Stimulated activated CD8-positive, alpha-beta memory T cell treated with anti-CD3 and anti-CD28 coated beads, Interleukin-4, amount 100 ng/mL, for 24 hours (primary cell): ENCODE results near the gene TLL2.
"Not testable (repeated sequence)": the region's sequence is repeated elsewhere in the genome, so short reads cannot be mapped to it uniquely, and the experiment has no call there.

Experiments
- DNase-seq: peaks from one replicate; pipeline ENCODE4 v3.0.0-alpha.2; 2020; ENCODE audit warnings: low read depth

The TLL2 gene

DNA sequence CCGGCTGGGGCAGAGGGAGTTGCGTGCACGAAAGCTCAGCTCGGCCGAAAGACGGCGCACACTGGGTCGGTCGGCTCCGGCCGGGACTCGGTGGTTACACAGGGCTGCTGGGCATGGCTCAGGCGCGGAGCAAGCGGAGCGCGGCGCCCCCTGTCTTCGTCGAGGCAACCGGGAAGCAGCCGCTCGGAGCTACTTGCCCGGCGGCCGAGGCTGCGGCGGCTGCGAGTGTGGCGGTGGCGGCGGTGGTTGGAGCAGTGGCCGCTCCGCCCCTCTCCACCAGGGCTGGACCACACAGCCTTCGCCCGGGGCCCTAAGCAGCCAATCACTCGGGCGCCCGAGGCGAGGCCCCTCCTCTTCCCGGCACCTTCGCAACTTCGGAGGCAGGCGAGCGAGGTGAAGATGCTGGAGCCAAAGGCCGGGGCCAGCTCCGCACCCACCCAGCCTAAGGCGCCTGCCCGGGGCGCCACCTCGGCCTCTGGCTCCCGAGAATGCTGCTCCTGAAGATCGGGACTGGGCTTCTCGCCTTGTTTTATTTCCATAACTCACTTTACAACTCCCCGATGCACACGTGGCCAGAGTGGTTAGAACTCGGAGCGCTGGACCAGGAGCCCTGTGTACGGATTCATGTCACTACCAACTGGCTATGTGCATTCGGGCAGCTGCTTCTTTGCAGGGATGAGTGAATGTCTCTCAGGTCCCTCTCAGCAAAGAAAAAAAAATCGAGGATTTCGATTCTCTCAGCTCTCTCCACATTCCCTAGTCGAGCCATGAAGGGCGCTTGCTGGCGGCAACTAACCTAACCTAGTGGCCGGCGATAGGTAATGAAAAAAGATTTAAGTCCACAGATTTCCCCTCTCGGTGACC lies at the start of gene TLL2:
Gene TLL2 (minus strand): TSS at position 229 of the 864 bp plus-strand sequence. CDS start 241 bp downstream, outside the sequence.
- peak; percentile 51 for DNase-seq

DNA sequence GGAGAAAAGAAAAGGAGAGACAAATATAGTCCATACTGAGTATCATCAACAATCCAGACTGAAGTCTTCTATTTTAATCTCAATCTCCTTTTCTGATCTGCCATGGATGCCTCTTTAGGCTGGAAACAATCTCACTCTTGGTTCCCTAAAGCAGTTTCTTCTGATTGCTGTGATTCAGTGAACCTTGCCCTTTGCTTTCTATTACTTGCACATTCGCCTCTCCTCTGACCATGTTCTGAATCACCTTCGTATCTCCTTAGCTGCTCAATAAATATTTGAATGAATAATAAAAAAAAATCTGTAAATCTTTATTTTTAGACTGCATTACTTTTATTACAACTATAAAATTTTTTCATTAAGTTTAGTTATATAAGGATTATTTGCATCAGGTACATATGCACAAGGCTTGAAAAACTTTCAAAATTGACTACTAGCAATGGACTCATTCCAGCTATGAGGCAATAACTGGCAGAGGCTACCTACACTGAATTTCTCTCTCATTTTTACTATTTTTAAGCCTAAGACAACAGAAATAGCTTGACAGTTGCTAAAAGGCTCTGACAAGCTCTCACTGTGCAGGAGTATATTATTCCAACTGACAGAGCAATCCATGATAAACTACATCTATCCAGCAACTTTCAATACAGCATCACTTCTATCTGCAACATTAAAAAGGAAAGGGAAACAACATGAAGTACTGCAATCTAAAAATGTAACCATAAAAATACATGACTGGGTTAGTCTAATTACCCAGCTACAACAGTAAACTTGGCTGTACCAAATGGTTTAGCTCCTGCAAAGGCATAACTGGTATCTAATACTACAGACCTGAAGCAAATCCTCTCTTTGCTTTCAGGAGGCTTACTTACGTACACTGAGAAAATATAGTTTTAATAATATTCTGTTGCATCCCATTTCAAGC lies 47.5 kb upstream of the TLL2 start:
- no peak for DNase-seq

DNA sequence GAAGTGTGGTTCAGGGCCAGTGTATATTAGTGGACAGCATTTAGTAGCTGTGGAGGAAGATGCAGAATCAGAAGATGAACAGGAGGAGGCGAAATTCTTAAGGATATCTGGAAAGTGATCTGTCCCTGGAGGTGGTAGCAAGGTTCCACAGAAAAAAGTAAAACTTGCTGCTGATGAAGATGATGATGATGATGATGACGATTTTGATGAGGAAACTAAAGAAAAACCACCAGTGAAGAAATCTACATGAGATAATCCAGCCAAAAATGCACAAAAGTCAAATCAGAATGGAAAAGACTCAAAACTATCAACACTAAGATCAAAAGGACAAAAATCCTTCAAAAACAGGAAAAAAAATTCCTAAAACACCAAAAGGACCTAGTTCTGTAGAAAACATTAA lies 46.8 kb upstream of the TLL2 start:
- DNase-seq: no peak

DNA sequence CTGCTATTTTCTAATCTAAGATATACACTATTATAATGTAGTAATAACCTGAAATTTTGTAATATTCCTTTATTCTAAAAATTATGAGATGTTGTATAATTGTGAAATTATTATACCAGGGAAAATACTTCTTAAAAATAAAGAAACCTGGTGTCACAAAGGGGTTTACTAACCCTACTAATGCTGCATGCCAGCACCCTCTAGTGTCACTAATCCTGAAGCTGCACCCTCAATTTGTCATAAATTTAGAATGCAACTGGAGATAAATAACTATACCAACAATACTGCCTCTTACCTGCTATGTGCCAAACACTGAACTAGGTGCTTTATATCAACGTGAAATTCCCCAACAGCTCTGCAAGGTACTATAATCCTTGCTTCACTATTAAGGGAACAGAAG lies 42.3 kb upstream of the TLL2 start:
- DNase-seq: no peak

DNA sequence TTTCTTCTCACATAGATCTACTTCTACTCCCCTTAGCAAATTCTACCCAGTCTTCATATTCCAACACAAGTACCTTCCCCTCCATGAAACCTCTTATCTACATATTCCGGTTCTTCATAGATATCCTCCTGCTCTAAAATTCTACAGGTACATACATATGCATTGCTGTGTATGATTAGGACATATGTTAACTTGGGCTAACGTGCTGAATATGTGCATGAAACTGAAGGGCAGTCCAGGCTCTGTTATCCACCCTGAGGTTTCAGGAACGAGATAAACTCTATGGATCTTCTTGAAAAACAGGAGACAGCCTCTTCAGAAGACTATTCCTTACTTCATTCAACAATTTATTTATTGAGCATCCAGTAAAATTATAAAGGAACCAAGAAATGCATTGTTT lies 41.6 kb upstream of the TLL2 start:
- DNase-seq: no peak

DNA sequence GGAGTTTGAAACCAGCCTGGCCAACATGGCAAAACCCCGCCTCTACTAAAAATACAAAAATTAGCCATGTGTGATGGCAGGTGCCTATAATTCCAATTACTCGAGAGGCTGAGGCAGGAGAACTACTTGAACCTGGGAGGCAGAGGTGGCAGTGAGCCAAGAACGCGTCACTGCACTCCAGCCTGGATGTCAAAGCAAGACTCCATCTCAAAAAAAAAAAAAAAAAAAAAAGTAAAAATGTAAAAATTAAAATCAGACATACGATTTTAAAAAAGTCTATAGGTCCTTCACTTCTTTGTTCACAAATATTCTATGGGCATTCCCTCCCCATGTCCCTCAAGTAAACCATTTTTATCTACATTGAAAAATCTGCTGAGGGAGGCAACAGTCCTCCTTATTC lies 34.9 kb upstream of the TLL2 start:
- no peak for DNase-seq

DNA sequence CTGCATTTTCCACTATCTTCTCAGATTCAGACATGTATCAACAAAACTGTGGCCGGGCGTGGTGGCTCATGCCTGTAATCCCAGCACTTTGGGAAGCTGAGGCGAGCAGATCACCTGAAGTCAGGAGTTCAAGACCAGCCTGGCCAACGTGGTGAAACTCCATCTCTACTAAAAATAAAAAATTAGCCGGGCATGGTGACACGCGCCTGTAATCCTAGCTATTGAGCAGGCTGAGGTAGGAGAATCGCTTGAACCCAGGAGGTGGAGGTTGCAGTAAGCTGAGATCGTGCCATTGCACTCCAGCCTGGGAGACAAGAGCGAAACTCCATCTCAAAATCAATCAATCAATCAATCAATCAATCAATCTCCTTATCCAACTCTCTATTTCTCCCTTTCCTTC lies 31.8 kb upstream of the TLL2 start:
- DNase-seq: not testable (repeated sequence)

DNA sequence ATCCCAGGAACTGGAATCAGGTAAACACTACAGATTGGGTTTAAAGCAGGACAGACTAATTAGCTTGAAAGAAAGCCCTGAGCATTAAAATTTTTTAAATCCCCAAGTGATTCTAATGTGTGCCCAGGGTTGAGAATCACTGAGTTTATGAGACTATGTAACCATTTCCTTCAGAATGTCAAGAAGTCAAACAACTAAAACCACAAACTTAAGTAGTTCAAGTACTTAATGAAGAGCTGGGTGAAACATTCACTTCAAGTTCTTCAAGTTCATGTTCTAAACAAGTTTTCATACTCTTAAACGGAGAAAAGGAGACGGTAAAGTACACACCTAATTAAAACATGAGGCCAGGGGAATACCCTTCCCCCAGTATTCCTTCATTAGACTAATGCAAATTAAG lies 28.2 kb upstream of the TLL2 start:
- no peak for DNase-seq

DNA sequence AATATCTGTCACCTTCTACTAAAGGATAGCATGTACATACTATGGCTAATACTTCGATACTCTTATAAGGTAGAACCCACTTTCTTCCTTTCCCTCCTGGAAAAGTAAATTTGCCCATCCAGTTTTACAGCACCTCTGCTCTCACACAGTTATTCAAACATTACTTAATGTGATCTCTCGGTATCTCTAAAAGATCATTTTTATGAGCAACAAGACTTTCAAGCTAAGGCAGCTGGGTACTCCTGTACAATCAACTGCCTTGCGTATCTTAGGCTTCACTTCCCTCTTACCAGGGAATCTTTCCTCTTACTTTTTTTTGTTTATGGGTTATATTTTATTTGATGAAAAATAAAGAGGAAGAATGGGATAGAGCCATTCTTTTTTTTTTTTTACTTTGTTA lies 26.5 kb upstream of the TLL2 start:
- no peak for DNase-seq

DNA sequence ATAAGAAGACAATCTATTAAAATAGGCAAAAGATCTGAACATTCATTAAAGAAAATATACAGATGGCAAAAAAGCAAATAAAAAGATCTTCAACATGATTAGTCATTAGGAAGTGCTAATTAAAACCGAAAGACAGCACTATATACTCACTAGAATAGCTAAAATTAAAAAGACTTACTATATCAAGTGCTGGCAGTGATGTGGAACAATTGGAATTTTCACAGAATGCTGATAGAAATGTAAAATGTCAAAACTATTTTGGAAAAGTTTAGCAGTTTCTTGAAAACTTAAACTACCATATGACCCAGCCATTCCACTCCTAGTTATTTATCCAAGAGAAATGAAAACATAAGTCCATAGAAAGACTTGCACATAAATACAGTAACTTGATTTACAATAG lies 25.0 kb upstream of the TLL2 start:
- no peak for DNase-seq

DNA sequence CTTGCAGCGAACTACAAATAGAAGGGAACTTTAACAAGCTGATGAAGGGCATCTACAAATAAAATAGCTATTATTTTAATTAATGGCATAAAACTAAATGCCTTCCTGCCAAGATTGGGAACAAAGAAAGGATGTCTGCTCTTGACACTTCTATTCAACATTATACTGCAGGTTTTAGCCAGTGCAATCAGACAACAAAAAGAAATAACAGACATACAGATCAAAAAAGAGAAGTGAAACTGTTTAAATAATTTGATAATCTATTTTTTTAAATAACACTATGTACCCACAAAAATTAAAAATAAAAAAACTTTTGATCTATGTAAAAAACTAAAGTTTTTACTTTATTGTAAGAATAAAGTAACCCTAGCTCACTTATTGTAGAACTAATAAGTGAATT lies 22.4 kb upstream of the TLL2 start:
- no peak for DNase-seq

DNA sequence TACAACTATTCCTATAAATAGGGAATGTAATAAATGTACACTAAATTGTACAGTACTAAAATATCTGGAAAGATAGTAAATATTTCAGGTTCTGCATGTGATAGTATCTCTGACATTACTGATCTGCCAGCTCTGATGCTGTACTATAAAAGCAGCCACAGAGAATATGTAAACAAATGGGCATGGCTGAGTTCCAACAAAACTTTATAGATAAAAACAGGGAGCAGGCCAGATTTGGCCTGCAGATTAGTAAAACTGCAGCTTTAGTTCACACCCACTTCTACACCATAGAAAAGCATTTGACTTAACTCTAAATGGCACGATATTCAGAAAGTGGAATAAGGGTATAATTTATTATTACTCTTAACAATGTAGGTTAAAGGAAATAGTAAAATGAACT lies 18.8 kb upstream of the TLL2 start:
- no peak for DNase-seq

DNA sequence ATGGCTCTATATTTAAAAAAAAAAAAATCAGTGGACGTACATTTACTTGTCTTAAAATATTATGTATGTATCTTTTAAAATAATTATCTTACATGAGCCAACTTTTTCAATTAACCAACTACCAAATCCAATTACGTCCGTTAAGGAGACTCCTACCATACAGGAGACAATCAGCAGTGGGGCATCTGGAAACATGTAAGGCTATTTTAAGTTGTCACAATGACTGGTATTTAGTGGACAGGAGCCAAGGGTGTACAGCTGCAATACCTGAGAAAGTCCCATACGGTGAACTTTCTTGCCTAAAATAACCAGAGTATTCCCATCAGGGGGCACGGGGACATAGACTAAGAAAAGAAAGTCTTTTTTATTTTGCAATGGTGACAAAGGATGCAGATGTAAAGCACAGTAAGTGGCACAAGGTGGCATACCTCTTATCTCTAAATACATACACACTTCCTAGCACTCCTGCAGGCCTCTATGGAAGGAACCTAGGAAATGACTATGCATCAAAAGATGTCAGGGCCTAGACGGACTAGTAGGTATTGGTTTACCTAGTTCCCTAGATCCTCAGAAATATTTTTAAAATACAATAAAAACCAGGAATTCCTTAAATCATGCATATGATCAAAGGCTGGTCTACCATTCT lies 16.0 kb upstream of the TLL2 start:
- DNase-seq: no peak

DNA sequence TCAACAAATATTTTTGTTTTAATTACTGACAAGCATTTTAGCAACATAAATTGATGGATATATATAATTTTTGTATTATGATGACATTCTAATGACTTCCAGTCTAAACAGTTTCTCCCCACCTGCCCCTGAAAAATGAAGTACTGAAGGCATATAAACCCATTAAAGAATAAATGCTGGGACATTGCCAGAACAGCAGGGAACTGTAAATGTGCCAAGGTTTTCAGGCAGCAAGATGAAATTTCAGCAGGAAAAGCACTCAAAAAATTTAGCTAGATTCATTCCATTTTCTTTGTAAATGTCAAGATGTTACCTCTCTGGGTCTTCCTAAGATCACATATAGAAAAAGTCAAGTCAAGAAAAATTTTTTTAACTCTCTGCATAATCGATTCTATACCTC lies 11.0 kb upstream of the TLL2 start:
- DNase-seq: no peak

DNA sequence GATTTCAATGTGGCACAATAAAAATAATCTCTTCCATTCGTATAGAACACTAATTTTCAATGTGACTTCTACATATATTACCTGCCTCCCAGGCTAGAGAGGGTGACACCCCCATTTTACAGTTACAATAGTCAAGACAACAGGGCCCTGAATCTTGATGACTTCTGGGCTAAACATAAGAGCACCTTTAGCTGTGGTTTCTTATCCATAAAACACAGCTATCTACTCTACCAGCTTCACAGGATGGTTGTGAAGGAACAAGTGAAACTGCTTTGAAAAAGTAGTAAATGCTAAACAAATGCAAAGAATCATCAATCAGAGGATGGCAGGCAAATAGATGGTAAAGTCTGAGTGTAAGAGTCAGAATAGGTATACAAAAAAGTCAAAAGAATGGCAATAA lies 3.6 kb upstream of the TLL2 start:
- no peak for DNase-seq

DNA sequence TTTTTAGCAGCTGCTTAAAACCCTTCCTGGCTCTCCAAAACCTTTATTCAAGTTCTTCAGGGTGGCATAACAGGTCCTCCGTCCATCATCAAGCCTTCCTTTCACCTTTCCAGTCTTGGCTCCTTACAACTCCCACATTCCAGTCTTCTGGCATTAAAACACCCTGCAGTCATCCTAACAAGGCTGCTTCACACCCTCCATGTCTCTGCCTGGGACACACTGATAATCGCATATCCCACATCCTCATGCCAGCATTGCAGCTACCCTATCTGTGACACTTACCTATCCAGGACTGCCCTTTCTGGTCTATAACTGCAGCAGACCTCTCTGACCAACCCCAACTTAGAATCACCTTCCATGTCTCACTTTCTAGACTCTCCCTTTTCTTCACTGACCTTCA lies 2.6 kb upstream of the TLL2 start:
- DNase-seq: no peak

DNA sequence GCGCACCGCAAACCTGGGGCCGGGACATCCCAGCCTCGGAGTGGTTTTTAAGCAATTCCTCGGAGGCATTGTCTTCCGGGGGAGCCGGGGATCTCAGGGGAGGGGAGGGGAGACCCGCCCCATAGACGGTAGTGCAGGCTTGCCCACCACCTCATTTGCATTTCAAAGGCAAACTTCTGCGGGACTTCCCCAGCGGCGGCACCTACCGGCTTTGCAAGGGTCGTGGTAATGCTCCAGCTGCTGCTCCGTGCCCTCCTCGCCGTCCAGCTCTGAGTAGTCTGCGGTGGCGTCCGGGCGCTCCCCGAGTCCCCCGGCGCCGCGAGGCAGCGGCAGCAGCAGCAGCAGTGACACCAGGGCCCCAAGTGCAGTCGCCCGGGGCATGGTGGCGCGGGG lies 425 bp downstream of the TLL2 start:
- peak; percentile 25 for DNase-seq

DNA sequence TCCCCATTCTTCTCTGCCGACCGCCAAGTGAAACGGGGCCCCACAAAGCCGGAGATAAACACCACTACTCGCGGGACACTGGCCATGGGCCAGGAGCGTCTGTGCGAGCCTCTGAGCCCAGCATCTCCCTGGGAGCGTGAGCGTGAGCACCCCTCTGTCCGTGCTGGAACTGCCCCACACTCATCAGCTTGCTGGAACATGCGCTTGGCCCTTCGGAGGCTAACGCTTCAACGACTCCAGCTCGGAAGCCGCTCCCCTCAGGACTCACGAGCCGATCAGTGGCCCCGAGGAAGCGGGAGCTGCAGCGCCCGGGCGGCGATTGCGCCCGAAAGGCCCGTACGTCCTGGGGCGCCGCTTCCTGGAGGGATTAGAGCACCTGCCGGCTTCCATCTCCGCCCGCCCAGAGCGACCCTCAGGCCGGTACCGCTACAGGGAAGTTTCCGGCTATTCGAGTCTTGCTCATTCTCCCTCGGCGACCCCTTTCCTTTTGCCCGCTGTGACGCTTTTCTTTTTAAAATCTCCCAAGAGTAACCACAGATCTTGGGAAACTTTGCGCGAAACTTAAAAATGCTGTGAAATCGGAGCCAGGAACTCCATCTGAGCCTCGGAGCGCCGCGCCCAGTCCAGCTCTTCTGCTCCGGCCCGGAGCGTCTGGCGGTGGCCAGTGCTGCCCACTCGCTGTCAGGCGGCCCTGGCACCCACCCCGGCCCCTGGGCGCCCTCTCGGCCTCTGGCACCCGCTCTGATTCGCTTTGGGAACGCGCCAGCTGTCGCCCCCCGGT lies 1.0 kb downstream of the TLL2 start:
- no peak for DNase-seq

DNA sequence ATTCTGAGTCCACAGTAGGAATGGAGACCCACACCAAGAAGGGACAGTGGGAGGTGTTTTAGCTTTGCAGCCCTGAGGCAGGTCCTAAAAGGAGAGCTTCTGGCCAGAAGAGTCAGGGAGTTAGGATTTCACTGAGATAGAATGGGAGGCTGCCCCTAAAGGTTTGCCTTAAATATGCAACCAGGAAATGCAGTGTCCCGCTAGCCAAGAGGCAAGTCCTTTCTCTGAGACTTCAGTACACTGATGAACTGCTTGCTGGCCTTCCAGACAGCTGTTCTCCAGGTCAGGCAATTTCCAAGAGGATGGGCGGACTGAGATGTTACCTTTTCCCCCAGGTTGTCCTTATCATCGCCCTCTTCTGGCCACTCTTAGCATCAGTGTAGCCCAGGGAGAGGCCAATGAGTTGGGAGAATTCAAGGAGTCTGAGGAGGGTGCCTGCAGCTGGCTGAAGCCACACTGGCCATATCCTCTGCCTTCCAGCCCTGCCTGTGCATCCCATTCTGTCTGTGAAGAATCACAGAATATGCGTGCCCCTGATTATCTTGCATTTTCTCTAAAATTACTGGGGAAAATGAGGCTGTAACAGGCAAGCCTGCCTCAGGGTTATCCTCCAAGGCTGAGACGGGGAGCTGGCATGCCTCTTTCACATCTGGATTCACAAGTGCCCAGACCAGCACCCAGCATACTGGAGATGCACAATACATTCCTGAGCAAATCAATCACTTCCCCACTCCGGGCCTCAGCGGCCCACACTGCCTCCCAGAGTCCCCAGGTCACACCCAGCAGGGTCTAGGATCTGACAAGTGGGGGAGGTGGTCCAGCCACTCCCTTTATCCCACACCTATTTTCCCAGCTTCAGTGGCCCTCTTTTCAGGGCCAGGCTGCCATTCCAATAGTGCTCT lies 2.4 kb downstream of the TLL2 start:
- DNase-seq: no peak

DNA sequence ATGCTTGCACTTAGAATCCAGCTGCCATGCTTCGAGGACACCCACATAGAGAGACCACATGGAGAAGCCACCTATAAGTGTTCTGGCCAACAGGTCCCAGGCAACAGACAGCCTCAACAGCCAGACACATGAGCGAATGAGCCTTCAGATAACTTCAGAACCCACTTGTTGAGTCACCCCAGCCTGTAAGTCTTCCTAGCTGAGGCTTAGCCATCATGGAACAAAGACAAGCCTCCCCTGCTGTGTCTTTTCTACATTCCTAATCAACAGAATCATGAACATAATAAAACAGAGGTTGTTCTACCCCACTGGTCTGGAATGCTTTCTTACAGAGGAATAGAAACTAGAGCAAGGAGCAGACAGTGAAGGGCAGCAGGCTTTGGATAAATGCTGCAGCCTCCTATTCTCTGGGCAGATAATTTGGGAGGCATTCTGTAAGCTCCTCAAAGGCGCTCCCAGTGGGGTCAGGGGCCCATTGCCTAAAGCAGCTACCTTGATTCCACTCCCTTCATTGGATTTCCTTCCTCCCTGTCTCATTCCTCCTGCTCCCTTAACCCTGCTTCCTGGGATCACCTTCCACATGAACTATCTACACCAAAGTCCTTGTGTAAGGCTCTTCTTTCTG lies 4.6 kb downstream of the TLL2 start:
- DNase-seq: no peak
